CD4-positive, alpha-beta T cell treated with Interleukin-6 for 4 hours (primary cell): ENCODE results near the gene NR3C2.

Experiments used
- DNase-seq: peaks from one replicate; pipeline ENCODE4 v3.0.0-alpha.2; 2020; ENCODE audit warnings: mixed read lengths

Gene NR3C2

DNA sequence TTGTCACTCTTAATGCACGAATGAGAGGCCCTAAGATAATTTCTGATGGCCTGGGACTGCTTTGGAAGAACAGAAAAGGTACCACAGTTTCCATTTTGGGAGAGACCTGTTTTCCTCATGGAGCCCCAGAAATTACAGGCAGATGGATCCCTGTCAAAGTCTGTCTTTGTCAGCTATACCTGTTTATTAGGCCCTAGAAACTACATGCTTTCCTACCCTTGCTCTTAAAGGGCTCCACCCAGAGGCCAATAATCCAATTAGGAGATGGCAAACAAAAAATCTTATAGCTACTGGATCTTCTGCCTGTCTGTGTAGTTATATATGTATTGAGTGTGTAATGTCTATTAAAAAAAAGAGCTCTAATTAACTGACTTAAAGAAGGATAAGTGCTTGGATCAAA is 141.3 kb downstream of the NR3C2 start:
- DNase-seq = no peak

- no peak for DNase-seq
Observed at GRCh38 chr4:148299337-148299736, 142.9 kb downstream of the NR3C2 start.

DNA sequence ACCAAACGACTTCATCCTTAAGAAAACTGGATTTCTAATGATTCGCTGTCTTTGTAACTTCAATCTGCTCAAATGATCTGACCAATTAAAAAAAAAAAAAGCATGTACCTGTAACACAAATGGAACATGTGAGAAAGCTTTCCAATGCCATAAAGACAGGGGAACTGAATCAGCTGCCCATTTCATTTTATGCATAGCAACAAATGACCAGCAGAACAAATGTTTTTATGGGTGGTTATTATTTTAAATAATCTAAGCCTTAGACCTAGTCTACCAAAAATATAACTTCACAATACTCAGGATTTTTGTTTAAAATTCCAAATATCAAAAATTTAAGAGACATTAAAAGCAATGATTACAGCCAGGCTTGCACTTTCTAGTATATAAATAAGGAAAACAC is 145.7 kb downstream of the NR3C2 start:
- DNase-seq = no peak

DNA sequence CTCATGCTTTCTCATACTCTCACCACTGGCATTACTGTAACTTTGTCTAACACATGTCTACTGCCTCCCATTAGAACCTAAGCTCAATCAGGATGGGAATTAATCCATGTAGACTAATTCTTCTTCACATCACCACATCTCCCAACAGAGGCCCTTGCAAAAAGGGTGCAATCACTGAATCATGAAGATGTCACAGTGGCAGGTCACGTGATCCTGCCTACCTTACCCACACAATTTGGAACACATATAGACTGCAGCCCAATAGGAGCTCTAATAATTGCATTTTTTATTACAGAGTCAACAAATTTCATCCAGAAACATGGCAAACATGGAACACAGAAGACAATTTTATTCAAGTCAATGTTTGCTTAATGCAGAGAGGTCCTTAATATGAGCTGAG is 146.6 kb downstream of the NR3C2 start:
- no peak for DNase-seq

- no peak for DNase-seq
Observed at GRCh38 chr4:148293571-148293970, 148.6 kb downstream of the NR3C2 start.

DNA sequence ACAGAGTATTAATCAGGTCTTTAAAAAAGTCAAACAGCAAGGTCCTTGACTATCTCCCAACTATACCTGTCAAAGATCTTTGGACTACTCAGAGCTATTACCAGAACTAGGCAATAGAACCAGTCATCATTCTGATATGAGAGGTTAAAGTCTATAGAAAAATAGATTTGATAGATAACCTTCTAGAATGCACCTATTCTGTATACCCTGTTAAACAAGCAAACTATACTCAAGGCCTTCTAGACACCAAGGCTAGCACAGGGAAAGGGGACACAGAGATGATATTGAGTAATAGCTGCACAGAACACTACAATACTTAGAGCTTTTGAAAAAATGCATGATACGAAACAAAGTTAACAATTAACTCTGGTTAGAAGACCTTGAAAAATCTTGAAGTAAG is 149.5 kb downstream of the NR3C2 start:
- no peak for DNase-seq

DNA sequence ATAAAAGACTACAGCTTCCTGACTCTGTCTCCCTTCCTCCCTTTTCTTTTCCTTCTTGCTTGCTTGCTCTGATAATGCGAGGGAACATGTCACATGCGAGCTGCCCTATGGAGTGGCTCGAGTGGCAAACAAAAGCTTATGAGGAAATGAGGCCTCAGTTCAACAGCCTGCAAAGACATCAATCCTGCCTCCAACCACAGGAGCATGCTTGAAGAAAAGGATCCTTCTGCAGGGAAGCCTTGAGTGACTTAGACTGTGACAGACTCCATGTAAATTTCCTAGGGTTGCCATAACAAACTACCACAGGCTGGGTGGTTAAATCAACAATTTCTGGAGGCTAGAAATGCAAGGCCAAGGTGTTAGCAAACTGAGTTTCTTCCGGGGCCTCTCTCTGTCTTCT is 152.5 kb downstream of the NR3C2 start:
- DNase-seq = no peak

GRCh38 chr4:148288448-148288847 is 153.8 kb downstream of the NR3C2 start:
- no peak for DNase-seq

- DNase-seq = no peak
Observed at GRCh38 chr4:148287111-148287510, 155.1 kb downstream of the NR3C2 start.

- no peak for DNase-seq
Observed at GRCh38 chr4:148286012-148286411, 156.2 kb downstream of the NR3C2 start.

- DNase-seq = no peak
Observed at GRCh38 chr4:148283665-148284064, 158.5 kb downstream of the NR3C2 start.

- DNase-seq = no peak
Observed at GRCh38 chr4:148278310-148278709, 163.9 kb downstream of the NR3C2 start.

DNA sequence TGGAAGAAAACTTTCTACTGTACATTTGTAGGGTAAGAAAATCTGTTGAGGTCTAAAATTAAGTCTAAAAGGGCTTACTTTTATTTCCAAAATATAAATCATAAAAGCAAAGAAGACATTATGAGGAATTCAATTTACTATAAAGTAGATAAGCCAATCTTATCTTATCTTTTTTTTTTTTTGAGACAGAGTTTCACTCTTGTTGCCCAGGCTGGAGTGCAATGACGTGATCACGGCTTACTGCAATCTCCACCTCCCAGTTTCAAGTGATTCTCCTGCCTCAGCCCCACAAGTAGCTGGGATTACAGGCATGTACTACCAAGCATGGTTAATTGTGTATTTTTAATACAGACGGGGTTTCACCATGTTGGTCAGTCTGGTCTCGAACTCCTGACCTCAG is 166.9 kb downstream of the NR3C2 start:
- DNase-seq = no peak

- DNase-seq = no peak
Observed at GRCh38 chr4:148273501-148273986, 168.7 kb downstream of the NR3C2 start.

GRCh38 chr4:148271166-148271565 is 171.0 kb downstream of the NR3C2 start:
- DNase-seq = no peak

GRCh38 chr4:148270630-148271029 is 171.6 kb downstream of the NR3C2 start:
- no peak for DNase-seq

DNA sequence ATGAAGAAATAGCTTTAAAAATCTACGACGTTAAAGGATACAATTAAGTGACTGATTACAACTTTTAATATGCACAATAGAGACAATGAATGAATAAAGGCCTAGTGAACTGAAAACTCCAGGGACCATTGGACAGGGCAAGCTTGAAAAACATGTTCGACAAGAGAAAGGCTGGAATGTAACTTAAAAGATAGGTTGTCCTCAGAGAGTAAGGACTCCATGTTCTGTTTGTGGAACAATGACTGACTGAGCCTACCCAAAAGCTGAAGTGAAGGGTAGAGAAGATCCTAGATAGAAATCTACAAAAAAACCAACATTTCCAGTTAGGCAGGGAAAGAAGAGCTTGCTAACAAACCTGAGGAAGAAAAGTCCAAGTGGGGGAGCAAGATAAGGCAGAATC is 173.4 kb downstream of the NR3C2 start:
- DNase-seq = no peak

DNA sequence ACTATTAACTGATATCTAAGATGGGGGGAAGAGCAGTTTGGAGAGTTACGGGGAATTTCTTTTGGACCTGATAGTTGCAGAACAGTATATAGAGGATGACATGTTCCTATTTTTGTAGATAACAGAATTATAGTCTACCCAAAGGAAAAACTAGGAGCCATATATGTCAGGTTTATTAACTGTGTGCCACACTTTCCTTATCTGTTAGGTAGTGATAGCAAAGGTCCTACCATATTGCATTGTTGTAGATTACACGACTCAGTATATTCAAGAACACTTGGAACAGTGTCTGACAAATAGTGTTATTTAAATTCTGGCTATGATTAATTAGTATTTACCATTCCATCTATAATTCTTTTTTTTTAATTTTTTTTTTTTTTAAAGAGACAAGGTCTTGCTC is 175.3 kb downstream of the NR3C2 start:
- no peak for DNase-seq

GRCh38 chr4:148266240-148266639 is 176.0 kb downstream of the NR3C2 start:
- DNase-seq = no peak

GRCh38 chr4:148265627-148266026 is 176.6 kb downstream of the NR3C2 start:
- DNase-seq = no peak

GRCh38 chr4:148263802-148264201 is 178.4 kb downstream of the NR3C2 start:
- DNase-seq = no peak

DNA sequence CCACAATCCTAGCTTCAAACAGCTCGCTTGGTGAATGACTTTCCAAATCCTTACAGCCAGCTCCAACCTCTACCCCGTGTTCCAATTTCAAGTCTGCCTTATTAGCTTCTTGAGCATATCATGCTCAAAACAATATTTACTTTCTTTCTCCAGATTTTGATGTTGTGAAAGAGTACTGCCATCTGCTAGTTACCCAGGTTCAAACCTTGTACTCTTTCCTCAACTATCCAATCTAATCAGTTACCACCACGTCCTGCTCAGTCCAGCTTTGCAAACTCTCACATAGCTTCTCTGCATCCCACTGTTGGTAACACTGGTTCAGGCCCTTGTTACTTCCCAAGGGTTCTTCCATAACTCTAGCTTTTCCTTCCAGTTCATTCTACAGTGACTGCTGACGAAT is 179.1 kb downstream of the NR3C2 start:
- no peak for DNase-seq

DNA sequence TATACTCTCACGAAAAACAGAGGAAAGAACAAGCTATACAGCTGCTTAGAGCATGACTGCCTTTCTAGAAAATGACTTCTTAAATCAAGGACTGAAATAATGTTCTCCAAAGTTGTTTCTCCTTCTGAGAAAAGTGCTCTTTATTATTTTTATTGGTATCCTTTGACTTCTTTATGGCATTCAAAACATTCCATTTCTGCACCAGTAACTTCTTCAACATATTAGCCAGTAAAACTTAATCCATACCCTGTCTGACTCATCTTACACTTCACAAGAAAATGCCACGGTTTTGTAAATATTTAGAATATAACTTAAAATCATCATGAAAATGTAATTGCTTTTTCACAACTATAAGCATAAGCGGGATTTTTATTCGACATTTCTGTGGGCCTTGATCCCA is 180.4 kb downstream of the NR3C2 start:
- no peak for DNase-seq

DNA sequence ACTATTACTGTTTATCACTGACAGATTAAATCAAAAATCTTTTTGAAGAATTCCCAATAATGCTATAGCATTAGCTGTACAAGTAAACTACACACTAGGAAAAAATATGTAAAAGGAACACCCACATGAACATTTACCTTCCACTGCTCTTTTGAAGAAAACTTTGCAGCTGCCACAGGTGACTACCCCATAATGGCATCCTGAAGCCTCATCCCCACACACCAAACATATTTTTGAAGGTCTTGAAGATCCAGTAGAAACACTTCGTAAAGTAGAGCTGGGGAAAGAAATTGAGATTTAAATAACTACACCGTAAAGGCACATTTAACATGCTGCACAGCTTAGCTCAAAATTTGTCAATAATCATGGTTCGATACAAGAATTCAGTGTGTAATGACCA is 182.4 kb downstream of the NR3C2 start:
- no peak for DNase-seq

GRCh38 chr4:148258535-148258934 is 183.7 kb downstream of the NR3C2 start:
- no peak for DNase-seq

DNA sequence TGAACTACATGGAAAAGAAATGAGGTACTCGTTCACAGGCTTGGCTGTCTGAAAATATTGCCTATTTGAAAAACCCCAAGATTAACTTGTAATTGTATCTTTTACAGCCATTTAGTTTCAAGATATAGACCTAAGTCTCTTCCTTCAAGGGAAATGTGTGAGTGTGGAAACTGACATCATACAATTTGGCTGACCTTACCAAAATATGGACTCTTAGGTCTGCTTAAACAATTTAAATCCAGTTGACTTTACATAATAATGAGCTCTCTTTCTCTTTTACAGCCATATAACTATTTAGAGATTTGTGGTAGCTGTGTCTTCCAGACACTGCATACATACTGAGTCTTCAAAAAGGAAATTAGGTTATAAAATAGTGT is 186.9 kb downstream of the NR3C2 start:
- DNase-seq = no peak
